HL-60/S4 treated with phorbol 12-myristate 13-acetate at 8.2 ng/mL for 4 days and 3 days (cell line): ENCODE data around the gene LRP1.

Source experiments
- in situ Hi-C: fragments of 300-500 bp; cut with MboI; formaldehyde crosslinking; loops from 2 replicates; pipeline ENCODE4 v1.15.0; 2022; ENCODE audit warnings: low sequenced_read_pairs

The LRP1 gene

GRCh38 chr12:57133013-57133569 is 4.8 kb downstream of the LRP1 start:
- in situ Hi-C loops, result no loop called here

- in situ Hi-C loops, result no loop called here
Measured at GRCh38 chr12:57133916-57134315, 5.6 kb downstream of the LRP1 start.

GRCh38 chr12:57134949-57135348 is 6.7 kb downstream of the LRP1 start:
- in situ Hi-C loops, result no loop called here

- in situ Hi-C loops, result no loop called here
Measured at GRCh38 chr12:57135527-57136326, 7.4 kb downstream of the LRP1 start.

GRCh38 chr12:57138526-57139272 is 10.4 kb downstream of the LRP1 start:
- in situ Hi-C loops, result no loop called here

- in situ Hi-C loops, result no loop called here
Measured at GRCh38 chr12:57139796-57140649, 11.7 kb downstream of the LRP1 start.

GRCh38 chr12:57141249-57141648 is 13.0 kb downstream of the LRP1 start:
- in situ Hi-C loops, result no loop called here

- in situ Hi-C loops, result no loop called here
Measured at GRCh38 chr12:57142121-57142520, 13.8 kb downstream of the LRP1 start.

GRCh38 chr12:57142727-57143126 is 14.4 kb downstream of the LRP1 start:
- in situ Hi-C loops, result no loop called here

GRCh38 chr12:57143454-57143853 is 15.2 kb downstream of the LRP1 start:
- in situ Hi-C loops, result no loop called here

- in situ Hi-C loops, result no loop called here
Measured at GRCh38 chr12:57145460-57146059, 17.3 kb downstream of the LRP1 start.

GRCh38 chr12:57146092-57146491 is 17.8 kb downstream of the LRP1 start:
- in situ Hi-C loops, result no loop called here

- in situ Hi-C loops, result no loop called here
Measured at GRCh38 chr12:57146961-57147944, 19.0 kb downstream of the LRP1 start, which contains the start of gene LRP1-AS. LRP1-AS (minus strand) TSS chr12:57147619.

GRCh38 chr12:57148469-57149244 is 20.4 kb downstream of the LRP1 start:
- in situ Hi-C loops, result no loop called here

- in situ Hi-C loops, result no loop called here
Measured at GRCh38 chr12:57149245-57149900, 21.1 kb downstream of the LRP1 start.

GRCh38 chr12:57150400-57151000 is 22.2 kb downstream of the LRP1 start:
- in situ Hi-C loops, result no loop called here

- in situ Hi-C loops, result no loop called here
Measured at GRCh38 chr12:57151741-57152630, 23.7 kb downstream of the LRP1 start.
